Fibroblast of upper back skin (primary cell): ENCODE data around the gene SUMO3.

Source experiments
- DNase-seq: peaks from one replicate; pipeline ENCODE4 v3.0.0-alpha.2; 2013

The SUMO3 gene

GRCh38 chr21:44758781-44759627 is 58.9 kb downstream of the SUMO3 start:
- no peak for DNase-seq

GRCh38 chr21:44758141-44758561 is 59.7 kb downstream of the SUMO3 start:
- no peak for DNase-seq

DNA sequence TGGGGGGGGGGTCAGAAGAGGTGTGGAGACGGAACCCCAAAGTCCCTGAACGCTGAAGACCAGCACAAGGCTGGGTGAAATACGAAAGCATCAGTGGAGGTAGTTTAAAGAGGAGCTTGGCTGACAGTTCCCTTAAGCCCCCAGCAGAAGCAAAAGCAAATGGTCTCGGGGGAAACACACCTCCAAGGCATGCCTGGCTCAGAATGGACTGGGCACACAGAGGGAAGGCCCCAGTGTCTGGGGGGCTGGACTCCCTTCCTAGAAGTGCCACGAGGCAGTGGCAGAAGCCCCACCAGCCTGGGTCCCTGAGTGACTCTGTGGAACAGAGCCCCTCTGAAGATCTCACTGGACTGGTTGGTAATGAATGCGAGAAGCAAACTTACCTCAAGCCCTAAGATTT is 60.1 kb downstream of the SUMO3 start:
- no peak for DNase-seq

- DNase-seq: no peak
These were observed 61.3 kb downstream of the SUMO3 start for GRCh38 chr21:44756423-44757185.
